Vagina (tissue), 2 donors: ENCODE results near the gene CDC7. TPM values are rescaled to one million over a fixed set of nuclear protein-coding genes. Genes with fewer than 3 reads are reported as not detected.

Experiments
- DNase-seq, 2 donors: peaks; one replicate each; pipeline ENCODE4 v3.0.0-alpha.2; 2017; ENCODE audit errors: extremely low spot score in 2 of 2
- H3K27ac ChIP-seq: fragments of 200-600 bp; sonication (generic); one replicate; pipeline ENCODE4 v1.5.1; 2019
- H3K27me3 ChIP-seq: fragments of 200-600 bp; sonication (generic); one replicate; pipeline ENCODE4 v1.5.1; 2019
- H3K36me3 ChIP-seq, 2 donors: fragments of 200-600 bp; sonication (generic); one replicate each; pipeline ENCODE4 v1.5.1; 2017 to 2019
- H3K4me1 ChIP-seq: fragments of 200-600 bp; sonication (generic); one replicate; pipeline ENCODE4 v1.5.1; 2019
- H3K4me3 ChIP-seq, 2 donors: fragments of 200-600 bp; sonication (generic); 1 replicate in 1 of 2; 2 replicates in 1 of 2; pipeline ENCODE4 v1.5.1; 2016 to 2019
- H3K9me3 ChIP-seq: fragments of 200-600 bp; sonication (generic); one replicate; pipeline ENCODE4 v1.5.1; 2019
- POLR2A ChIP-seq, 2 donors: fragments of 450-650 bp; IDR thresholded peaks; one replicate each; pipeline ENCODE4 v1.6.1; 2017; ENCODE audit warnings: antibody characterized with exemption in 2 of 2, mild to moderate bottlenecking in 2 of 2, moderate library complexity in 2 of 2
- POLR2AphosphoS5 ChIP-seq, 2 donors: sonication (generic); formaldehyde crosslinking; IDR thresholded peaks; one replicate each; pipeline ENCODE4 v1.9.0; 2017; ENCODE audit warnings: antibody characterized with exemption in 2 of 2, mild to moderate bottlenecking in 2 of 2, low read depth in 1 of 2; ENCODE audit not compliant: insufficient read depth in 1 of 2
- intact Hi-C: fragments of 100-400 bp; cut with DNase I; formaldehyde crosslinking; loops from one replicate; pipeline ENCODE4 v1.15.1; 2023
- total RNA-seq: library from RNA; depleted of rRNA; stranded (reverse); fragments of >200 nt; gene quantifications from one replicate; pipeline ENCODE4 v1.2.3, GENCODE V29; 2016
- TF ChIP-seq, protein P1 (sequence below), 3 experiments: fragments of 450-650 bp in 2 of 3; fragments of 200-600 bp in 1 of 3; sonication (generic) in 1 of 3; IDR thresholded peaks; one replicate each; pipeline ENCODE4 v1.5.1; 2017 to 2019; ENCODE audit warnings: antibody characterized with exemption in 3 of 3, mild to moderate bottlenecking in 2 of 3, moderate library complexity in 2 of 3

The CDC7 gene
- total RNA-seq, 1 donor from 2014 or later = 3.4 TPM

DNA sequence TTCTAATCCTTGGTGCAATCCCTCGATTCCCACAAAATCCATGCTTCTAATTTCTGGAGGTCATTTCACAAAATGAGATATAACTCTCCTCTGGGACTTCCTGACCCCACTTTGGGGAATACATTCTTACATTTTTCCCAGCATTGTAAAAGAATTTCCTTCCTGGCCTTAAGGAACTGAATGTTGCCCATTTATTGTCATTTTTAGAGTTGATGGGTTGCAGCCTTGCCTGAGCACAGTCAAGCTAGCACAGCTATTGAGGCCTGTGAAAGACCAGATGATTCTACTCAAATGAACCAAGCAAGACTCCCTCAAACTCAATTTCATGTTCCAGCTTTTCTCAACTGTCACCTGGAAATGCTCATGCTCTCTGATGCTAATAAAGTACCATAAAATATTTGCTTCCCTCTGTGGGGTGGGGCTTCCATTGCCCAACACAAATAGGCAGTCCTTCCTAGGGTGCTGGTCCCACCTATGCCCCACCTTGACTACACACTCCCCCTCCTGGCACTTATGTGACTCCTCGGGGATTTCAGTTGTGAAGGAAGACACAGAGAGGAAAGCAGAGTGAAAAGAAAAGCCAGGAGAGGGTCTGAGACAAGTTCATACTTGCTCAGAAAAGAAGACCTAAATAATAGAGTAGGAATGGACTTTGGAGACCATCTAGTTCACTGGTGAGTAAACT, 24.0 kb upstream of the CDC7 start:
- Histone ChIP-seq H3K27ac (no peak overlapping the region), H3K36me3 (no peaks in the 10 kb centered on the region), H3K9me3 (no peaks in the 10 kb centered on the region), H3K4me3 (no peak overlapping the region), H3K4me1 (no peaks in the 10 kb centered on the region), H3K27me3 (no peaks in the 10 kb centered on the region)
- no peak for TF ChIP-seq POLR2A (IDR thresholded peaks at IDR 0.05)
- TF ChIP-seq POLR2AphosphoS5 (IDR thresholded peaks at IDR 0.05; ENCODE audit: insufficient read depth in 1 of 2, low read depth in 1 of 2) = no peak
- TF ChIP-seq, protein P1, sequence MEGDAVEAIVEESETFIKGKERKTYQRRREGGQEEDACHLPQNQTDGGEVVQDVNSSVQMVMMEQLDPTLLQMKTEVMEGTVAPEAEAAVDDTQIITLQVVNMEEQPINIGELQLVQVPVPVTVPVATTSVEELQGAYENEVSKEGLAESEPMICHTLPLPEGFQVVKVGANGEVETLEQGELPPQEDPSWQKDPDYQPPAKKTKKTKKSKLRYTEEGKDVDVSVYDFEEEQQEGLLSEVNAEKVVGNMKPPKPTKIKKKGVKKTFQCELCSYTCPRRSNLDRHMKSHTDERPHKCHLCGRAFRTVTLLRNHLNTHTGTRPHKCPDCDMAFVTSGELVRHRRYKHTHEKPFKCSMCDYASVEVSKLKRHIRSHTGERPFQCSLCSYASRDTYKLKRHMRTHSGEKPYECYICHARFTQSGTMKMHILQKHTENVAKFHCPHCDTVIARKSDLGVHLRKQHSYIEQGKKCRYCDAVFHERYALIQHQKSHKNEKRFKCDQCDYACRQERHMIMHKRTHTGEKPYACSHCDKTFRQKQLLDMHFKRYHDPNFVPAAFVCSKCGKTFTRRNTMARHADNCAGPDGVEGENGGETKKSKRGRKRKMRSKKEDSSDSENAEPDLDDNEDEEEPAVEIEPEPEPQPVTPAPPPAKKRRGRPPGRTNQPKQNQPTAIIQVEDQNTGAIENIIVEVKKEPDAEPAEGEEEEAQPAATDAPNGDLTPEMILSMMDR (IDR thresholded peaks at IDR 0.05) = no peak
- DNase-seq = no peak
- intact Hi-C loops = no loop called here

GRCh38 chr1:91487469-91487868, 13.2 kb upstream of the CDC7 start:
- intact Hi-C loops = no loop called here
- Histone ChIP-seq H3K9me3 (no peaks in the 10 kb centered on the region), H3K4me3 (no peak overlapping the region), H3K27ac (no peak overlapping the region), H3K27me3 (no peaks in the 10 kb centered on the region), H3K4me1 (no peaks in the 10 kb centered on the region), H3K36me3 (no peaks in the 10 kb centered on the region)
- TF ChIP-seq, protein P1 (IDR thresholded peaks at IDR 0.05) = no peak
- TF ChIP-seq POLR2A (IDR thresholded peaks at IDR 0.05) = no peak
- no peak for TF ChIP-seq POLR2AphosphoS5 (IDR thresholded peaks at IDR 0.05; ENCODE audit: insufficient read depth in 1 of 2, low read depth in 1 of 2)
- DNase-seq = no peak

- no peaks in the 10 kb centered on the region for H3K9me3 ChIP-seq
- no peaks in the 10 kb centered on the region for H3K27me3 ChIP-seq
- no peak overlapping the region for H3K4me3 ChIP-seq
- H3K27ac ChIP-seq = no peak overlapping the region
- no peaks in the 10 kb centered on the region for H3K36me3 ChIP-seq
- intact Hi-C loops = no loop called here
- TF ChIP-seq, protein P1 (IDR thresholded peaks at IDR 0.05) = no peak
- no peak for TF ChIP-seq POLR2AphosphoS5 (IDR thresholded peaks at IDR 0.05; ENCODE audit: insufficient read depth in 1 of 2, low read depth in 1 of 2)
- no peak for TF ChIP-seq POLR2A (IDR thresholded peaks at IDR 0.05)
- no peaks in the 10 kb centered on the region for H3K4me1 ChIP-seq
- no peak for DNase-seq
Observed at GRCh38 chr1:91490501-91490900, 10.2 kb upstream of the CDC7 start.

- intact Hi-C loops = no loop called here
- H3K27me3 ChIP-seq = no peaks in the 10 kb centered on the region
Observed at GRCh38 chr1:91498035-91498434, 2.6 kb upstream of the CDC7 start.

More at GRCh38 chr1:91498035-91498434, 2.6 kb upstream of the CDC7 start:
- DNase-seq = no peak
- H3K4me1 ChIP-seq = peaks cover 14% of the 10 kb centered on the region
- H3K9me3 ChIP-seq = no peaks in the 10 kb centered on the region
- H3K27ac ChIP-seq = no peak overlapping the region
- TF ChIP-seq POLR2AphosphoS5 (IDR thresholded peaks at IDR 0.05; ENCODE audit: insufficient read depth in 1 of 2, low read depth in 1 of 2) (no peak), POLR2A (IDR thresholded peaks at IDR 0.05) (no peak)
- TF ChIP-seq, protein P1 (IDR thresholded peaks at IDR 0.05) = no peak
- H3K4me3 ChIP-seq = no peak overlapping the region
- H3K36me3 ChIP-seq = no peaks in the 10 kb centered on the region
